HCT116 (cell line): ENCODE results near the gene AXIN1. TPM values are rescaled to one million over a fixed set of nuclear protein-coding genes. Genes with fewer than 3 reads are reported as not detected.

ENCODE experiments used
- ATAC-seq: fragments of 200-7000 bp; cut with Tn5 transposase; 2 replicates; pipeline ENCODE4 v1.9.1; 2020; ENCODE audit warnings: mild to moderate bottlenecking, moderate library complexity
- BruUV-seq: library from RNA; stranded (reverse); fragments of 400-500 nt; replicated peaks from 2 replicates; lab custom pipeline; 2021; lab: Mats Ljungman, UMichigan
- CTCF ChIA-PET: fragments of 300-600 bp; sonication (Branson Sonifier 250); formaldehyde crosslinking; loops from one replicate; lab custom pipeline; 2021; ENCODE audit warnings: antibody characterized with exemption; lab: Charles Lee
- POLR2A ChIA-PET: fragments of 300-600, 350-600 bp; sonication (Branson Sonifier 250); formaldehyde crosslinking; loops from one replicate; lab custom pipeline; 2021; ENCODE audit warnings: antibody characterized with exemption; lab: Charles Lee
- RAD21 ChIA-PET, 2 experiments: fragments of 300-600 bp; sonication (Branson Sonifier 250); formaldehyde crosslinking; loops; one replicate each; lab custom pipeline; 2023; ENCODE audit warnings: low total read pairs in 2 of 2; ENCODE audit not compliant: uncharacterized antibody in 2 of 2, unreplicated experiment in 2 of 2, low non-redundant PET in 1 of 2; lab: Charles Lee
- DNase-seq: peaks from one replicate; pipeline ENCODE4 v3.0.0-alpha.2; 2010; ENCODE audit warnings: low read depth, low spot score
- H2AFZ ChIP-seq: fragments of 200-600 bp; shearing (Covaris generic), sonication (generic); 2 replicates; pipeline ENCODE4 v1.6.1; 2017; ENCODE audit warnings: low read depth, mixed run types, mixed read lengths, antibody characterized with exemption, low read length; ENCODE audit not compliant: poor library complexity, severe bottlenecking
- H3K27ac ChIP-seq: 2 replicates; pipeline ENCODE4 v1.5.1; 2012; ENCODE audit warnings: low read depth, low read length
- H3K27me3 ChIP-seq: fragments of 200-600 bp; sonication (generic); 2 replicates; pipeline ENCODE4 v1.6.1; 2016; ENCODE audit warnings: mixed run types, low read length, mixed read lengths; ENCODE audit not compliant: insufficient read depth
- H3K36me3 ChIP-seq, 2 experiments: fragments of 200-500 bp in 1 of 2; fragments of 200-600 bp in 1 of 2; sonication (Bioruptor generic) in 1 of 2; sonication (generic) in 1 of 2; 2 replicates each; pipeline versions ENCODE4 v1.5.1 to v1.6.1; 2014 to 2016; ENCODE audit warnings: low read length in 2 of 2, inconsistent platforms in 1 of 2, mixed read lengths in 1 of 2, mixed run types in 1 of 2; ENCODE audit not compliant: insufficient read depth in 2 of 2, control insufficient read depth in 1 of 2
- H3K4me1 ChIP-seq, 2 experiments: fragments of 200-600 bp in 1 of 2; sonication (generic) in 1 of 2; 2 replicates each; pipeline versions ENCODE4 v1.5.1 to v1.6.1; 2012 to 2017; ENCODE audit warnings: low read length in 2 of 2, inconsistent platforms in 1 of 2, mild to moderate bottlenecking in 1 of 2, mixed read lengths in 1 of 2, mixed run types in 1 of 2, moderate library complexity in 1 of 2; ENCODE audit not compliant: insufficient read depth in 2 of 2, control insufficient read depth in 1 of 2
- H3K4me2 ChIP-seq: fragments of 200-600 bp; sonication (generic); 2 replicates; pipeline ENCODE4 v1.6.1; 2017; ENCODE audit warnings: mixed run types, low read length, mixed read lengths
- H3K4me3 ChIP-seq, 2 experiments: fragments of 200-600 bp in 1 of 2; sonication (generic) in 1 of 2; replicated peaks in 1 of 2; 2 replicates each; pipeline ENCODE4 v1.5.1; 2011 to 2016; ENCODE audit warnings: low read length in 2 of 2, control low read depth in 1 of 2, low read depth in 1 of 2, mild to moderate bottlenecking in 1 of 2, mixed read lengths in 1 of 2, mixed run types in 1 of 2
- H3K79me2 ChIP-seq: fragments of 200-600 bp; sonication (generic); 2 replicates; pipeline ENCODE4 v1.6.1; 2017; ENCODE audit warnings: mild to moderate bottlenecking, mixed run types, low read length, moderate library complexity, mixed read lengths; ENCODE audit not compliant: insufficient read depth
- H3K9ac ChIP-seq: fragments of 200-600 bp; sonication (generic); 2 replicates; pipeline ENCODE4 v1.6.1; 2016; ENCODE audit warnings: low read length, mixed read lengths
- H3K9me2 ChIP-seq: fragments of 200-600 bp; sonication (generic), shearing (Covaris generic); 2 replicates; pipeline ENCODE4 v1.6.1; 2017; ENCODE audit warnings: mixed run types, mild to moderate bottlenecking, moderate library complexity; ENCODE audit not compliant: insufficient read depth
- H3K9me3 ChIP-seq, 2 experiments: fragments of 200-500 bp in 1 of 2; fragments of 200-600 bp in 1 of 2; sonication (Bioruptor generic) in 1 of 2; sonication (generic) in 1 of 2; 2 replicates each; pipeline ENCODE4 v1.6.1; 2014 to 2017; ENCODE audit warnings: low read length in 2 of 2, mixed read lengths in 2 of 2, inconsistent platforms in 1 of 2, low read depth in 1 of 2, mild to moderate bottlenecking in 1 of 2, mixed run types in 1 of 2, moderate library complexity in 1 of 2; ENCODE audit not compliant: control insufficient read depth in 1 of 2, insufficient read depth in 1 of 2
- H4K20me1 ChIP-seq: fragments of 200-600 bp; sonication (generic), shearing (Covaris generic); 2 replicates; pipeline ENCODE4 v1.6.1; 2017; ENCODE audit warnings: mixed run types, mild to moderate bottlenecking, moderate library complexity; ENCODE audit not compliant: insufficient read depth
- CBX3 ChIP-seq: IDR thresholded peaks from 2 replicates; pipeline ENCODE4 v1.6.1; 2012; ENCODE audit warnings: low read depth
- CTCF ChIP-seq, 3 experiments: fragments of 200-600 bp in 1 of 3; sonication (generic) in 1 of 3; IDR thresholded peaks in 2 of 3; conservative IDR thresholded peaks in 1 of 3; 2 replicates each; pipeline ENCODE4 v1.5.1; 2012 to 2017; ENCODE audit warnings: low read depth in 2 of 3, low read length in 2 of 3, antibody characterized with exemption in 1 of 3, borderline replicate concordance in 1 of 3, control low read depth in 1 of 3, mild to moderate bottlenecking in 1 of 3, mixed read lengths in 1 of 3, mixed run types in 1 of 3, moderate library complexity in 1 of 3; ENCODE audit not compliant: insufficient read depth in 1 of 3
- EGR1 ChIP-seq: IDR thresholded peaks from 2 replicates; pipeline ENCODE4 v1.6.1; 2012; ENCODE audit warnings: low read depth
- ELF1 ChIP-seq: IDR thresholded peaks from 2 replicates; pipeline ENCODE4 v1.6.1; 2012; ENCODE audit warnings: low read depth, borderline replicate concordance
- EZH2 ChIP-seq: fragments of 200-600 bp; sonication (generic); IDR thresholded peaks from 2 replicates; pipeline ENCODE4 v1.6.1; 2017; ENCODE audit warnings: antibody characterized with exemption, mixed run types
- EZH2phosphoT487 ChIP-seq: fragments of 200-600 bp; IDR thresholded peaks from 2 replicates; pipeline ENCODE4 v1.6.1; 2018; ENCODE audit warnings: antibody characterized with exemption, borderline replicate concordance
- FOSL1 ChIP-seq: IDR thresholded peaks from 2 replicates; pipeline ENCODE4 v1.6.1; 2012; ENCODE audit warnings: low read depth
- MAX ChIP-seq: IDR thresholded peaks from 2 replicates; pipeline ENCODE4 v1.6.1; 2012
- POLR2A ChIP-seq: IDR thresholded peaks from 2 replicates; pipeline ENCODE4 v1.7.0; 2011; ENCODE audit warnings: borderline replicate concordance; ENCODE audit not compliant: insufficient read depth, insufficient read length; ENCODE audit errors: extremely low read depth
- POLR2AphosphoS5 ChIP-seq: IDR thresholded peaks from 2 replicates; pipeline ENCODE4 v1.6.1; 2011; ENCODE audit warnings: mild to moderate bottlenecking, low read depth, low read length, moderate library complexity
- RAD21 ChIP-seq: IDR thresholded peaks from 2 replicates; pipeline ENCODE4 v1.6.1; 2012; ENCODE audit warnings: low read depth, mild to moderate bottlenecking
- REST ChIP-seq: IDR thresholded peaks from 2 replicates; pipeline ENCODE4 v1.6.1; 2012; ENCODE audit warnings: low read depth
- SIN3A ChIP-seq: IDR thresholded peaks from 2 replicates; pipeline ENCODE4 v1.6.1; 2012; ENCODE audit warnings: low read depth
- SP1 ChIP-seq: IDR thresholded peaks from 2 replicates; pipeline ENCODE4 v1.6.1; 2012; ENCODE audit warnings: low read depth
- SRF ChIP-seq: IDR thresholded peaks from 2 replicates; pipeline ENCODE4 v1.6.1; 2012; ENCODE audit warnings: low read depth
- TCF7L2 ChIP-seq: IDR thresholded peaks from 2 replicates; pipeline ENCODE4 v1.7.0; 2011; ENCODE audit warnings: borderline replicate concordance, inconsistent platforms; ENCODE audit not compliant: insufficient read depth, insufficient read length; ENCODE audit errors: extremely low read depth
- YY1 ChIP-seq: IDR thresholded peaks from 2 replicates; pipeline ENCODE4 v1.6.1; 2011; ENCODE audit warnings: low read length, low read depth, moderate library complexity, mild to moderate bottlenecking; ENCODE audit not compliant: insufficient replicate concordance; ENCODE audit errors: extremely low read depth
- ZBTB33 ChIP-seq: IDR thresholded peaks from 2 replicates; pipeline ENCODE4 v1.6.1; 2011; ENCODE audit warnings: mild to moderate bottlenecking, low read length, moderate library complexity; ENCODE audit not compliant: insufficient replicate concordance; ENCODE audit errors: extremely low read depth
- ZFX ChIP-seq: fragments of 450-650 bp; IDR thresholded peaks from 2 replicates; pipeline ENCODE4 v1.6.1; 2017
- ZNF274 ChIP-seq: fragments of 200-500 bp; sonication (Bioruptor generic); IDR thresholded peaks from 2 replicates; pipeline ENCODE4 v1.6.1; 2014; ENCODE audit warnings: mild to moderate bottlenecking, low read depth, low read length, inconsistent platforms
- intact Hi-C: fragments of 100-400 bp; cut with micrococcal nuclease; formaldehyde crosslinking; loops from 2 replicates; pipeline ENCODE4 v1.10.0; 2022
- total RNA-seq: library from RNA; stranded (reverse); gene quantifications from one replicate; pipeline ENCODE4 v1.2.1, GENCODE V29; 2021; ENCODE audit not compliant: unreplicated experiment

Gene AXIN1
- total RNA-seq, 1 experiment from 2014 or later = 20.2 TPM

GRCh38 chr16:349211-349610, 3.3 kb downstream of the AXIN1 start:
- no peak for DNase-seq
- Histone ChIP-seq H2AFZ (no peak overlapping the region), H3K9ac (no peak overlapping the region)
- no peak for TF ChIP-seq ZNF274
- TF ChIP-seq EZH2 = no peak
- TF ChIP-seq MAX = no peak
- TF ChIP-seq POLR2AphosphoS5 = no peak
- TF ChIP-seq FOSL1 = no peak
- no peak for TF ChIP-seq ELF1
- no peak for TF ChIP-seq SIN3A
- no peak for TF ChIP-seq TCF7L2
- TF ChIP-seq ZBTB33 = no peak
- no peak for TF ChIP-seq CBX3
- no peak for TF ChIP-seq ZFX
- no peak for TF ChIP-seq CTCF (IDR thresholded peaks at IDR 0.05 in 2 of 3, conservative IDR thresholded peaks at IDR 0.05 in 1 of 3; ENCODE audit: borderline replicate concordance in 1 of 3, insufficient read depth in 1 of 3, low read depth in 2 of 3, low read length in 2 of 3)
- TF ChIP-seq SRF = no peak
- no peak for TF ChIP-seq REST
- TF ChIP-seq EGR1 = no peak
- TF ChIP-seq EZH2phosphoT487 = no peak
- no peak for TF ChIP-seq RAD21
- no peak for TF ChIP-seq SP1
- no peak for TF ChIP-seq POLR2A
- no peak for TF ChIP-seq YY1
- TF ChIP-seq, all 23 proteins: peak for 0
- CTCF ChIA-PET = no interaction called here
- POLR2A ChIA-PET = no interaction called here
- intact Hi-C loops = no loop called here
- RAD21 ChIA-PET = no interaction called here
- Histone ChIP-seq H3K27ac (no peak overlapping the region), H3K4me3 (no peak overlapping the region), H3K79me2 (peaks cover 70% of the 10 kb centered on the region), H3K4me1 (peaks cover 2 to 7% of the 10 kb centered on the region in 2 experiments; a peak in 1 of 4 replicates), H3K9me2 (no peaks in the 10 kb centered on the region), H3K4me2 (no peak overlapping the region), H4K20me1 (no peaks in the 10 kb centered on the region), H3K9me3 (no peaks in the 10 kb centered on the region), H3K36me3 (peaks cover 0 to 11% of the 10 kb centered on the region in 2 experiments; a peak in 1 of 4 replicates), H3K27me3 (no peaks in the 10 kb centered on the region)
- no peak for ATAC-seq
- BruUV-seq = no TSS peak
